DND-41 (cell line): ENCODE measurements around the gene KMT5C.

ENCODE experiments used
- ATAC-seq: fragments of 200-7000 bp; cut with Tn5 transposase; 3 replicates; pipeline ENCODE4 v1.9.1; 2021; ENCODE audit warnings: low read depth; ENCODE audit not compliant: insufficient read depth
- DNase-seq: peaks from one replicate; pipeline ENCODE4 v3.0.0-alpha.2; 2020
- H2AFZ ChIP-seq: 2 replicates; pipeline ENCODE4 v1.6.0; 2012; ENCODE audit warnings: low read depth, low read length
- H3K27ac ChIP-seq: 2 replicates; pipeline ENCODE4 v1.5.1; 2012; ENCODE audit warnings: low read length, inconsistent platforms
- H3K27me3 ChIP-seq: fragments of 200-600 bp; sonication (generic); 2 replicates; pipeline ENCODE4 v1.6.0; 2012; ENCODE audit warnings: low read length, mild to moderate bottlenecking, inconsistent platforms; ENCODE audit not compliant: insufficient read depth, poor library complexity
- H3K36me3 ChIP-seq: 2 replicates; pipeline ENCODE4 v1.5.1; 2012; ENCODE audit warnings: low read length, inconsistent platforms; ENCODE audit not compliant: insufficient read depth
- H3K4me1 ChIP-seq: 2 replicates; pipeline ENCODE4 v1.5.1; 2012; ENCODE audit warnings: mild to moderate bottlenecking, low read length; ENCODE audit not compliant: insufficient read depth
- H3K4me2 ChIP-seq: 2 replicates; pipeline ENCODE4 v1.6.0; 2012; ENCODE audit warnings: mild to moderate bottlenecking, moderate library complexity, low read length, inconsistent platforms; ENCODE audit not compliant: insufficient read depth
- H3K4me3 ChIP-seq, 2 experiments: fragments of 200-600 bp in 1 of 2; shearing (Covaris generic) in 1 of 2; 2 replicates each; pipeline ENCODE4 v1.5.1; 2012 to 2016; ENCODE audit warnings: inconsistent platforms in 2 of 2, low read length in 2 of 2, mild to moderate bottlenecking in 2 of 2, low read depth in 1 of 2, moderate library complexity in 1 of 2
- H3K79me2 ChIP-seq: 2 replicates; pipeline ENCODE4 v1.6.0; 2012; ENCODE audit warnings: low read length, inconsistent platforms; ENCODE audit not compliant: insufficient read depth
- H3K9ac ChIP-seq: 2 replicates; pipeline ENCODE4 v1.6.0; 2012; ENCODE audit warnings: low read depth, mild to moderate bottlenecking, inconsistent platforms, low read length, moderate library complexity
- H3K9me3 ChIP-seq: 2 replicates; pipeline ENCODE4 v1.5.1; 2012; ENCODE audit warnings: low read length, moderate library complexity, mild to moderate bottlenecking, inconsistent platforms; ENCODE audit not compliant: insufficient read depth, severe bottlenecking
- H4K20me1 ChIP-seq: 2 replicates; pipeline ENCODE4 v1.6.0; 2012; ENCODE audit warnings: low read length; ENCODE audit not compliant: insufficient read depth
- CTCF ChIP-seq: IDR thresholded peaks from 2 replicates; pipeline ENCODE4 v1.5.1; 2012; ENCODE audit warnings: borderline replicate concordance, low read length, moderate library complexity, mild to moderate bottlenecking; ENCODE audit not compliant: poor library complexity, severe bottlenecking; ENCODE audit errors: extremely low read depth
- EZH2 ChIP-seq: IDR thresholded peaks from 3 replicates; pipeline ENCODE4 v1.6.1; 2012; ENCODE audit warnings: borderline replicate concordance, low read depth, mild to moderate bottlenecking, moderate library complexity, low read length, inconsistent platforms; ENCODE audit not compliant: severe bottlenecking

The KMT5C gene

GRCh38 chr19:55346725-55347441, 7.2 kb downstream of the KMT5C start:
- no peak overlapping the region for H3K9ac ChIP-seq
- no peak for ATAC-seq
- peaks cover 38% of the 10 kb centered on the region for H4K20me1 ChIP-seq
- no peak for DNase-seq
- H3K27me3 ChIP-seq, result no peaks in the 10 kb centered on the region
- peaks cover 11% of the 10 kb centered on the region for H3K79me2 ChIP-seq
- H3K4me1 ChIP-seq, result peaks cover 9% of the 10 kb centered on the region
- peaks cover 62% of the 10 kb centered on the region for H3K36me3 ChIP-seq
- H3K4me2 ChIP-seq, result no peak overlapping the region
- H3K4me3 ChIP-seq, result no peak overlapping the region
- TF ChIP-seq CTCF (no peak), EZH2 (no peak)
- H3K9me3 ChIP-seq, result no peaks in the 10 kb centered on the region
- no peak overlapping the region for H2AFZ ChIP-seq
- no peak overlapping the region for H3K27ac ChIP-seq

- Histone ChIP-seq H3K9me3 (no peaks in the 10 kb centered on the region), H3K4me1 (peaks cover 3% of the 10 kb centered on the region), H2AFZ (no peak overlapping the region), H4K20me1 (peaks cover 32% of the 10 kb centered on the region), H3K27ac (no peak overlapping the region), H3K4me2 (no peak overlapping the region), H3K27me3 (no peaks in the 10 kb centered on the region), H3K36me3 (peaks cover 56% of the 10 kb centered on the region), H3K79me2 (peaks cover 5% of the 10 kb centered on the region), H3K4me3 (no peak overlapping the region), H3K9ac (no peak overlapping the region)
- ATAC-seq (no peak), DNase-seq (no peak)
- TF ChIP-seq CTCF, result no peak
- TF ChIP-seq EZH2, result no peak
Measured at GRCh38 chr19:55347442-55348009, 7.8 kb downstream of the KMT5C start.

- Histone ChIP-seq H4K20me1 (peaks cover 24% of the 10 kb centered on the region), H3K4me3 (no peak overlapping the region), H3K9me3 (no peaks in the 10 kb centered on the region), H3K27me3 (no peaks in the 10 kb centered on the region), H3K79me2 (peaks cover 3% of the 10 kb centered on the region), H3K4me1 (no peaks in the 10 kb centered on the region), H3K36me3 (peaks cover 46% of the 10 kb centered on the region), H3K4me2 (no peak overlapping the region), H2AFZ (no peak overlapping the region), H3K27ac (no peak overlapping the region), H3K9ac (no peak overlapping the region)
- no peak for TF ChIP-seq EZH2
- TF ChIP-seq CTCF, result no peak
- DNase-seq, result no peak
- ATAC-seq, result no peak
Measured at GRCh38 chr19:55348317-55349034, 8.8 kb downstream of the KMT5C start.
